Ovary (tissue), 3 donors: ENCODE results near the gene BID.

ENCODE experiments used
- CTCF ChIP-seq, 3 donors: fragments of 450-650 bp in 2 of 3; fragments of 200-600 bp in 1 of 3; IDR thresholded peaks; one replicate each; pipeline versions ENCODE4 v1.5.1 to v1.8.0; 2016 to 2022; ENCODE audit warnings: antibody characterized with exemption in 3 of 3, mild to moderate bottlenecking in 1 of 3
- POLR2A ChIP-seq: fragments of 450-650 bp; IDR thresholded peaks from one replicate; pipeline ENCODE4 v1.6.1; 2017; ENCODE audit warnings: antibody characterized with exemption, mild to moderate bottlenecking, moderate library complexity
- donor health status: DM: no; HTN: no; CAD: no.

GRCh38 chr22:17780741-17781318 lies 6.6 kb upstream of the BID start:
- no peak for TF ChIP-seq CTCF (IDR thresholded peaks at IDR 0.05)
- TF ChIP-seq POLR2A, result no peak
